GM19452 (cell line): ENCODE results near the gene CLEC2L.

Source experiments
- ATAC-seq: cut with Tn5 transposase; IDR thresholded peaks from one replicate; pipeline ENCODE4 v1.9.1; 2021; ENCODE audit not compliant: unreplicated experiment

Gene CLEC2L

DNA sequence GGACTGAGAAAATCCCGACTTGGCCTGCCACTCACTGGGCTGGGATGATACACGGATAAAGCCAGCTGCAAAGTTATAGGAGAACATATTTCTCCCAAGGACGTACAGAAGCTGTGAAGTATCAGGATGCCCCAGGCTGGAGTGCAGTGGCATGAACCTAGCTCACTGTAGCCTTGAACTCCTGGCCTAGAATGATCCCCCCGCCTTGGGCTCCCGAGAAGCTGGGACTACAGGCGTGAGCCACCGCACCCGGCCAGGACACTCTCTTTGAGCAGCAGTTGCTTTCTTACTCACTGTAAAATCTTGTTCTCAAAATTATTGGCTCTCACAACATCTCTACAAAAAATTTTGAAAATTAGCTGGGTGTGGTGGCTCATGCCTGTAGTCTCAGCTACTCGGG lies 50.4 kb downstream of the CLEC2L start:
- no peak for ATAC-seq

DNA sequence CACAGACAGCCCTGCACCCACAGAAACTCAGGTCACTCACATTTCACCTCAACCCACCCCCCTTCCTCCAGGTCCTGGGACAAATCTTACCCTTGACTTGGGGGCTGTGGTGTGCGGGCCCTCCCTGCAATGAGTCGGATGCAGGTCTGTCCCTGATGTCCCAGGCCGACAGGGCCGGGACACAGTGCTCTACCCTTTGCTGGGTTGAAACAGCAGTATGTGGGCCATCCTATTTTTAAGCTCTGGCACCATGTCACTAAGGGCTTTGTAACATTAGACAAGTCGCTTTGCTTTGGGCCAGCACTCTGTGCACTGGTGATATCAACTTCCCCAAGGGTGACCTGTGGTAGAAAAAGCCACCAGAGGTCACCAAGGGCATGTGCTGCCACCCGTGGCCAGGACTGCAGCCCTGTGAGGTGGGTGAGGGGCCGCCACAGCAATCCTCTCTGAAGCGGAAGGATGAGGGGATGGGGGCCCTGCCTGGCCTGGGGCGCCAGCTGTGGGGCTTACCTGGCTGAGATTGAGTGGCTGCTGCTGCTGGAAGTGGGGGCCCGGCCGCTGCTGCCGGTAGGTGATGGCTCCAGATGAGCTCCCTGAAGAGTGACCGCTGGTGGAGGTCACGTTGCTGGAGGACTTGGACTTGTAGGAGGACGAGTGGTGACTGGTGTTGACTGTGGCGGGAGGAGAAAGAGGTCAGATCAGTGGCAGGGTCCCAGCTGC lies 51.3 kb downstream of the CLEC2L start:
- no peak for ATAC-seq

DNA sequence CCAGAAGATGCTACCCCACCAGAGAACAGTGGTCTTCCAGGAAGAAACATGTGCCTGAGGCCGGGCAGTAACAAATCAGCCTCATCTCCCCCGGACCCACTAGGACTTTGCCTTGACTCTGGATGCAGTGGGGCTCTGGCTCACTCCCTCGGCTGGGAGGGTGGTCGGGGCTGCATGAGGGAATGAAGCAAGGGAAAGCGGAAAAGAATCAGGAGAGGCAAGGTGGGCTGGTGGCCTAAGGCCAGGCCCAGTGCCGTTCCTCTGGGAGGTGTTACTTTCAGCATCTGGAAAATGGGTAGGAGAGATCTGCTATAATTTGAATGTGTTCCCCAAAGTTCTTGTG lies 51.8 kb downstream of the CLEC2L start:
- no peak for ATAC-seq

DNA sequence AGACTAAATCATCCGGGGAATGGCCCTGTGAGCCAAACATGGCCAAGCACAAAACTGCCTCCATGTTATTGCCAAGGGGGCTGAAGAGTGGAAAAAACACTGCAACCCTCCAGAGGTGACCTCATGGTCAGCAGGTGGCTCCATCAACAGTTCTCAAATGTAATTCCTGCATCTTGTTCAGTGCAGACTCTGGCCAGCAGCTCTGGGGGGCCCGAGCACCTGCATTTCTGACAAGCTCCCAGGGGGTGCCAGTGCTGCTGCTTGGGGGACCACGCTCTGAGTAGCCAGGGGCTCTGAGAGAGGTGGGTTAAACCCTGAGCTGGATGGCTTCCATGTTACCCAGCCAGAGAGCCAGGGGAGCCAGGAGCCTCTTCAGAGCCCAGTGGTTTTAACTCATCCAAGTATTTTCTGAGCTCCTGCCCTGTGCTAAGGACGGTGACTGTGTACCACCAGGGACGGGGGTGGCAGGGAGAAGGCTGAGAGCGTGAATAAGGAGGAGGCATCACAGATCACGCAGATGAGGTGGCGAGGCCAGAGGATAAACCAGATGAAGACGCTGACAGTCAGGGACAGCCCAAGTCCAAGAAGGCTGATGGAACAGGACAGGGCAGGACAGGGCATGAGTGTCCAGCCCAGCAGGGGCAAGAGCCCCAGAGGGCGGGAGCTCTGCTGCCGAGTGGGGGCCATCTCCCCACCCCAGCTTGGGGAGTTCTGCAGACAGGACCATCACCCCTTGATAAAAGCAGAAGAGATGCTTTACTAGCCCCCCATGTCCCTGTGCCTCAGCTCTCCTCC lies 52.9 kb downstream of the CLEC2L start:
- no peak for ATAC-seq

DNA sequence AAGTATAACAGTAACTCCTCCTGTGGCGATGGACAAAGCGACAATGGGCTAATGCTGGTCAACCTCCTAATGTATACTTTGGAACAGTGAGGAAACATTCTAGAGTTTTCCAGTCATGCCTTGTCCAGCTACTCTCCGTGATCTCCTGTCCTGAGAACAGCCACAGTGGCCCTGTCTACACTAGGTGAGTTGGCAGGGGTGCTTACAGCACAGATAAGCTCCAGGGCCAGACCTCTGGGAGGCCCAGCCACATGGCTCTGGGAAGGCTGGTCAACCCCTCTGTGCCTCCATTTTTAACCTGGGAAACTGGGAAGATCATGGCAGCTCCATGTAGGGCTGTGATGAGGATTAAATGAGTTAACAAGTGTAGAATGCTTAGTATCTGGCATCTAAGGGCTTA lies 57.0 kb downstream of the CLEC2L start:
- ATAC-seq, result no peak

DNA sequence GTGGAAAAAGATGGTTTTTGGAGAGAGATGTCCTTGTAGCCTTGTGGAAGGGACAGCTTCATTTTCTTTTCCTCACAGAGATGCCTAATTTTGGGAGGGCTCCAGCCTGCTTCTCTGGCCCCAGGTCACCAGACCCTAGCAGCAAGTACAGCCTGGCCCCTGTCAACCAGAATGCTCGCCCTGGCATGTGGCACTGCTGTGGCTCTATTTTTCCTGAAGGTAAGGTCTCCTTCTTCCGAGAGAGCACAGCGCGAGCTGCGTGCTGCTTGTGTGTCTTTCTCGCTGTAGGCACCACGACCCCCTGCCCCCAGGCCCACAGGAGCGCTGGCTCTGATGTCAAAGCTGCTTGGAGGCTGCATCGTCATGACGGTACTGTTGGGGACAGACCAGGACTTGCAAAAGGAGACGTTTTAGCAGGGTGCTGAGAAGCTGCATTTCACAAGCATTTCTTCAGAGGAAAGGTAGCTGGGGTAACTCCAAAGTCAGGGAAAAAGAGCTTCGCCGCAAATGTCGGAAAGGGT lies 58.7 kb downstream of the CLEC2L start:
- no peak for ATAC-seq

DNA sequence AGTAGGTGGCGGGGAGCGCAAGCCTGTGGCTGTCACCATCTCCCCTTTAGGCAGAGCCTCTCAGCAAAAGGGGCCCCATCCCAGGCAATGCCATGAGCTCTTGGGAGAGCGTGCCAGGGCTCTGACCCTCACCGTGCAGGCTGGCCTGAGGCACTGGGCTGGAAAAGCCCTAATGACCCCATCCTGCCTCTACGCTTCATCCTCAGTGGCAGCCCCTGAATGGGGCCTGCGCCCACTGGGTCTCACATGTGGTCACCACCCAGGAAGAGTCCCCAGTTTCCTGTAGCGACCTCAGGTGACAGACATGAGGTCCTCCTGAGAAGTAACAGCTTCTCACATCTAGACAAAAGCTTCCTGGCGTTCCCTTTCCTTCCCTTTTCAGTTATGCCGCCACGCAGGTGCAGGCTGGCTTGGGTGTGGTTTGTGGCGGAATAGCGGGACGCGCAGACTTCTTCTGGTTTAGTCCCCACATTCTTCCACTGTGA lies 59.2 kb downstream of the CLEC2L start:
- ATAC-seq, result no peak

DNA sequence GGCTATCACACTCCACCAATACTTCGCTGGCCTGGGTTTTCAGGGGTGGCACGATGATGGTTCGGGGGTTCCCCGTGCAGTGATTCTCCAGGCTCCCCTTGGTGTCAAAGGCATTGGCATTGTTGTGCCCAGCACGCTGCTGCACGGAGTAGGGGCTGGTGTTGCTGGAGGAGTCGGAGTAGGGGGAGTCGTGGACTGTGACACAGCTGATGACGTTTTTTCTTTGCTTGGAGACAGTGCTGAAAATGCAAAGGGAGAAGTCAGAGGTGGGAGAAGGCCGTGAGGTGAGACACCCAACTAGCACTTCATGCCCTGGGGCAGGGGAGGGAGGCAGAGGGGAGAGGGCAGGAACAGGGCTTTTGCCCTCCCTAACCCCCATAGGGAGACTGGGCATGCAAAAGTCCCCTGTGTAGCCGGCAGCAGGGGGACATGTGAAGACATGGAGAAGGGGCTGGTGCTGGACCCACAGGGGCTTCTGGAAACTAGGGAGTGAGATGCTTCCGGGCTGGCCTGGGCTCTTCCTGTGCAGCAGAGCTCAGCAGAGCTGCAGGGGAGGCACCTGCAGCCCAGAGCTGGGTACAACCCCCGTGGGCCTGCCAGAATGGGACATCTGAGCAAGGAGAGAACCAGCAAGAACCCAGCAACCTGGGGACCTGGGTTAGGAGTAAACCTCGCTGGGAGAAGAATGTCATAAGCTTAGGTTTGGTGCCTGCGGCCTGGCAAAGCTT lies 60.5 kb downstream of the CLEC2L start:
- ATAC-seq, result no peak

DNA sequence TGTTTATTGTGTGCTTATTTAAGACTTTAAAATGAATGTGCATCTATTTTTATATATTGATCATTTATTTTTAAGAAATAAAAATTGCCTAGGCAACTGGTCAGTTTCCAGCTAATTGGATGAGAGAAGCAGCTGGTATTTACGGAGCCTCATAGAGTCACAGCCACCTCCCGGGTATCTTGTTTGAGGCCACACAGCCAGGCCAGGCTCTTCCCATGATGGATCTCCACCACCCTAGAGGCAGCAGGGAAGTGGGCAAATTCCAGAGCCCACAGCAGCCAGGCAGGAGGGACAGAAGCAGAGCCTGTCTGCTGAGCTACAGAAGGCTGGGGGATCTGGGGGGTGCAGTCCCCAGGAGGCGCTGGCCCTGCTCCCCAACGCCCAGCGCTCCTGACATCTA lies 61.6 kb downstream of the CLEC2L start:
- no peak for ATAC-seq

DNA sequence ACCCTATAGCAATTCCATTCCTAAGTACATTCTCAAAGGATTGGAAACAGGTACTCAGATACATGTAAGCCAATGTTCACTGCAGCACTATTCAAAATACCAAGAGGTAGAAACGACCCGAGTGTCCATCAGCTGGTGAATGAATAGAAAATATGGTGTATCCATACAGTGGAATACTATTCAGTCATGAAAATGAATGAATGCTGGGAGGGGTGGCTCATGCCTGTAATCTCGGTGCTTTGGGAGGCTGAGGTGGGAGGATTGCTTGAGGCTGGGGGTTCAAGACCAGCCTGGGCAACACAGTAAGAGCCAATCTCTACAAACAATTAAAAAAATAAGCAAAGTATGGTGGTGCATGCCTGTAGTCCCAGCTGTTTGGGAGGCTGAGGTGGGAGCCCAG lies 62.8 kb downstream of the CLEC2L start:
- ATAC-seq, result no peak

DNA sequence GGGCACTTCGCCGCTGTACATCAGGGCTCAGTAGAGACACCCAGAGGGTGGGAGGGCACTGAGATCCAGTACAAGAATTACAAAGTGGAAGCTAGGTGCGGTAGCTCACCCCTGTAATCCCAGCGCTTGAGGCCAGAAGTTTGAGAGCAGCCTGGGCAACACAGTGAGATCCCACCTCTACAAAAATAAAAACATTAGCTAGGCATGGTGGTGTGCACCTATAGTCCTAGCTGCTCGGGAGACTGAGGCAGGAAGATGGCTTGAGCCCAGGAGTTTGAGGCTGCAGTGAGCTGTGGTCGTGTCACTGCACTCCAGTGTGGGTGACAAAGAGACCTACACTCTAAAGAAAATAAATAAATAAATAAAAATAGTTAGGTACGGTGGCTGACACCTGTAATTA lies 64.0 kb downstream of the CLEC2L start:
- no peak for ATAC-seq

DNA sequence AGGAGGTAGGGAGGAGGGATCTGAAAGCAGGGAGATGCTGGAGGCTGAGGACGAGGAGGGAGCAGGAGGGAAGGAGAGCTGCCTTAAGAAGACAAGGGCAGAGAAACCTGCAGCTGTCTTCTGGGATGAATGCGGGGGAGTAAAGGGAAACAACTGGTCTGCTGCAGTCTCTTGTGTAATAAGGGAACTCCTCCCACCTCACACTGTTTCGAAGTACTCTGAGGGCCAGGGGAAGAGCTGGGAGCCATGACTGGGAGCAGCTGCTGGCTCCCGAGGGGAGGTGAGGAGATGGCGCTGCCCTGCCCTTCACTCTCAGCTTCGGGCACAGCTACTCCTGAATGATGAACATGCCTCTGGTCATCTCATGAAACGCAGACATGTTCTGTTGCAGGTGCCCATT lies 65.1 kb downstream of the CLEC2L start:
- ATAC-seq, result no peak

DNA sequence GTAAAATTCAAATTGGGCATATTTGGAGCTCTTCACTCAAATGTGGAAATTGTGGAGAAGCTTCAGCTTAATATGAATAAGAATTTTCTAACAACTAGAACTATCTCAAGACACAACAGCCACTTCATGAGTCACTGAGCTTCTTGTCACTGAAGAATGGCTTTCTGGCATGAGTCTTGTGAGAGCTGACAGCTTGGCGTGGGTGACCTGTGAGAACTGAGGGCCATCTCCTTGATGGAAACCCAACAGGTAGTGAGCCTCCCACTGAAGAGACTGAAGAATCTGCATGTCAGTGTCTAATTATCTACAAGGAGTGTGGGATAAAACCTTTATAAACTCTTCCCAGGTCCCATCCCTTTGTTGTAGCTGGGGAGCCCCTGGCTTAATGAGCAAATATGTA lies 66.0 kb downstream of the CLEC2L start:
- ATAC-seq, result no peak

DNA sequence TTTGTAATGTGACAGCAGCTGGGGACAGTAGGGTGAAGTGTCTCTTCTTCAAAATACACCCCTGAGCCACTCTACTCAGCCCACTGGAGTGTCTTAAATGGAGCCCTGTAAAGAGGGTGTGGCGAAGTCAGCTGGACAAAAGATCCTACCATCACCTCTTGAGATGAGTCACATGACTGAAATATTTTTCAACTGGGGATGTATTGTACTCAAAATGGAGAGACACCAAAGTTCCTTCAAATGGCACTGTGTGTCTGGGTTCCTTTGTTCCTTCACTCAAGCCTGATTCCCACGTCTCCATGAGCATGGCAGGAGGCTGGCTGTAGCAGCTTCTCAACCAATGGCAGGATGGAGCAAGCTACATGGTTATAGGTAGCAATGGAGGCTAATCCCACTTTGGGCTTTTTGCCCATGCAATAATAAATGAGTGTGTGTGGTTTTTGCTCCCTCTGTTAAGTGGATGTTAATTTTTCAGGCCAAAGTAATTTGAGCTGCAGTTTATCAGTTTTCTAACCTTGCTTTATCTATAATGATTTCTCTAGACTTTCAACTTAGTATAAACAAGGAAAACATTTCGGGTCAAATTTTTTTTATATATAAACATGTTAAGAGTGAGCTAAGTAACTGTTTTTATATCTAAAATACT lies 68.2 kb downstream of the CLEC2L start:
- ATAC-seq, result no peak

DNA sequence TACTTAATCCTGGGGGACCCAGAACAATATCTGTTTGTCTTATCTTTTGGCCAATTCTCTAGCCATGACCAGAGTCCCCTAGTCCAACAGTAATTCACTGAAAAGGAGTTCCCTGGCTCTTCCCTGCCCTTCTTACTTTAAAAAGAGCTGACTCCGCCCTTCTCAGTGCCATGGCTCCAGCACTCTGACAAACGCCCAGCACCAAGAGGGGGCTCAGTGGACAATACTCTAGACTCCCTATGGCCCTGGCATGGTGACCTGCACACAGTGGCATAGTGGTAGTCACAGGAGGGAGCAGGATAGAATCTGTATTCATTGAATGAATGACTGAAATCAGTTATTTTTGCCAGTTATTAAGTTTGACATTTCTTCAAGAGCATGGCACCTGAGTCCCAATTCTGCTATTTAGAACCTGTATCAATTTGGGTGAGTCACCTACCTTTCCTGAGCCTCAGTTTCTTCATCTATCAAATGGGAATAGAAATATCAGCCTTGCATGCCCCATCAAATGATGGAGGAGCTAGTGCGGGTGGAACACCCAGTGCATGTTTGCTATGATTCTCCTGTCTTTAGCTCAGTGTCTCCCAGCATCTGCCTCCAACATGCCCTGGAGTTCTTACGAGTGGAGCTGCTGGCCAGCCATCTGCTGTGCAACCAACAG lies 69.4 kb downstream of the CLEC2L start:
- no peak for ATAC-seq

DNA sequence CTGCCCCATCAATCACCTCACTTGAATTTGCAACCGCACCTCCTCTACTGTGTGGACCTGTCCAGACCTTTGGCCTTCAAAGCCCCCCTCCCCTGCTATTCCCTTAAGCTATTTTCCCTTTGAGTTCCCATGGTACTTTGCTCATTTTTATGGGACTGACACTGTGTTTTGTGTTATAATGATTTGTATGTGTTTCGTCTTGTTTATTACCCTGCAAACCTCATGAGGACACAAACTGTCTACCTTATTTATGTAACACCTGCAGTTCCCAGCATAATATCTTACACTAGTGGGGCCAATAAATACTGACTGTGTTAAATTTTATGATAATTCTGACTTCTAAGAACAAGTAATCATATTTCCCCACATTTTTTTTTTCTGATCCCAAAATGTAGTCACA lies 70.6 kb downstream of the CLEC2L start:
- ATAC-seq, result no peak
